ENCODE results near the gene C3orf20.

C3orf20 gene

DNA sequence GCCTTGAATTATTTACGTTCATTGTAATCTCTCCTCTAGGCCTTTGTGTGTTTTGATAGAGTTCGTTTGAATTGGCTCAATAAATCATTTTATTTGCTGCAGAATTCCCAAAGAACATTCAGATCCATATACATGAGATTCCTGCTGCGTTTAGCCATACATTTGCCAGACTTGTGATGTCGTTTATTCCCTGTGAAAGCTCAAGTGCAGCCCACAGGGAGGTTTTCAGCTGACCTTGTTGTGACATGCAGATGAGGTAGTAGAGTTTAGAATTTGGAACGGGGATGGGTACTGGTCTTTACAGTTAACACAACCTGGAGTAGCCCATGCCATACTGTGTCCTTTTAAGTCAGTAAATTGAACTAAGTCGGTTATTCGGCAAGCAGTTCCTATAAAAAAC, at the start of gene C3orf20:
C3orf20 (plus strand) TSS at position 301 of the 400 bp plus-strand sequence. CDS start 7,573 bp downstream, outside the sequence.
- Histone ChIP-seq H3K4me3 (ENCODE audit: low read depth, low read length) (no peak within 1 kb of the TSS), H3K4me1 (ENCODE audit: control insufficient read depth, insufficient read depth, low read length) (no peaks in the 10 kb centered on the region), H3K36me3 (ENCODE audit: control insufficient read depth, insufficient read depth, low read length) (peaks cover 31% of the 10 kb centered on the region), H3K27me3 (ENCODE audit: control insufficient read depth, insufficient read depth, low read length) (no peaks in the 10 kb centered on the region), H3K9ac (ENCODE audit: low read depth, low read length) (no peak within 1 kb of the TSS), H3K9me3 (ENCODE audit: control insufficient read depth, insufficient read depth, low read length) (peaks cover 2% of the 10 kb centered on the region; the same call in 1 of the 2 replicates), H3K27ac (ENCODE audit: low read depth, low read length) (no peak within 1 kb of the TSS)

DNA sequence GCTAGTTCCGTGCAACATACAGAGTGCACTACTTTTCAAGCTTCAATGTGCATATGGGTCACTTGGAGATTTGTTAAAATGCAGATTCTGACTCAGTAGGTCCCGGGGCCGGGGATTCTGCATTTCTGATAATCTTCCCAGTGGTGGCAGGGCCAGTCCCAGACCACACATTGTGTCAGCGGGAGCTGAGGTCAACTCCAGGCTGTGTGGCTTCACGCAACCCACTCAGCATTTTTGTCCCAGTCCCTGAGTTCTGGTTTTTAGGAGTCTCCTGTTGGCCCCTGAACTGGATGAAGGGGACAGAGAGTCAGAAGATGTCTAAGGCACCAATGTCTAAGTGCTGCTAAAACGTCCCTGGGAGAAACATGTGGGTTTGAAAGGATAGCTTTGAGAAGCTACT, 49.5 kb upstream of the C3orf20 start:
- Histone ChIP-seq H3K4me3 (ENCODE audit: low read depth, low read length) (no peak overlapping the region), H3K9me3 (ENCODE audit: control insufficient read depth, insufficient read depth, low read length) (no peaks in the 10 kb centered on the region), H3K27ac (ENCODE audit: low read depth, low read length) (no peak overlapping the region), H3K9ac (ENCODE audit: low read depth, low read length) (no peak overlapping the region), H3K27me3 (ENCODE audit: control insufficient read depth, insufficient read depth, low read length) (no peaks in the 10 kb centered on the region), H3K36me3 (ENCODE audit: control insufficient read depth, insufficient read depth, low read length) (no peaks in the 10 kb centered on the region), H3K4me1 (ENCODE audit: control insufficient read depth, insufficient read depth, low read length) (peaks cover 11% of the 10 kb centered on the region)

DNA sequence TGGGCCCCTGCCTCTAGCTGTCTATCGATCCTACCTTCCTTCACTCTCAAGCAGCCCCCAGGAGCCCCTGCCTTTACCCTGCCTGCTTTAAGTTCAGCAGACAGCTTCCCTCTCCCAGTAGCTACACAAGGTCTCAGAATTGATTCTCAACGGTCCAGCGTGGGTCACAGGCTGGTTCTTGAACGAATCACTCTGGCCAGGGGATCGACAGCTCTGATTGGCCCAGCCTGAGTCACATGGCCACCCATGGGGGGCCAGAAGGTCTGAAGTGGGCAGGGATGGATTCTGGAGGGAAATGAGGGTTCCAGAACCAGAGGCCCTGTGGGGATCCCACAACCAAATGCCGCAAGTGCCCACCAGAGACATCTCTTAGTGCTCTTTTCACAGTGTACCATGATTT, 47.1 kb upstream of the C3orf20 start:
- Histone ChIP-seq H3K4me3 (ENCODE audit: low read depth, low read length) (no peak overlapping the region), H3K4me1 (ENCODE audit: control insufficient read depth, insufficient read depth, low read length) (peaks cover 11% of the 10 kb centered on the region), H3K9me3 (ENCODE audit: control insufficient read depth, insufficient read depth, low read length) (no peaks in the 10 kb centered on the region), H3K27me3 (ENCODE audit: control insufficient read depth, insufficient read depth, low read length) (no peaks in the 10 kb centered on the region), H3K9ac (ENCODE audit: low read depth, low read length) (no peak overlapping the region), H3K27ac (ENCODE audit: low read depth, low read length) (no peak overlapping the region), H3K36me3 (ENCODE audit: control insufficient read depth, insufficient read depth, low read length) (no peaks in the 10 kb centered on the region)

DNA sequence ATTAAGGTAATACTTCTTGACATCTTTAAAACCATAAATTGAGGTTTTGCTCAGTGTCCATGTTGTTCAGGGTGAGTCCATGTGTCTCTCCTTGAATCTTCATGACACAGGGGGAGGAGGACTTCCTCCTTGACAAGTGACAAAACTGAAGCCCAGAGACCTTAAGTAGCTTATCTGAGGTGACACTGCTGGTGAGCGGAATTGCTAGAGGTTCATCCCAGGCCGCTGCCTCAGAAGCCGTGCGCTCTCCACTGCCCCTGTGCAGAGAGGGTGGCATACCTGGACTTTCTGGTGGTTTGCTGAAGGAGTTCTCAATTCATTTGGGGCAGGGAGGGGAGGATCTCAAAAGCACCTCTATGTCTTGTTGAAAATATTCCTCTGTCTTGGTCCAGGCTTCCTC, 46.5 kb upstream of the C3orf20 start:
- Histone ChIP-seq H3K36me3 (ENCODE audit: control insufficient read depth, insufficient read depth, low read length) (no peaks in the 10 kb centered on the region), H3K9me3 (ENCODE audit: control insufficient read depth, insufficient read depth, low read length) (no peaks in the 10 kb centered on the region), H3K9ac (ENCODE audit: low read depth, low read length) (no peak overlapping the region), H3K4me3 (ENCODE audit: low read depth, low read length) (no peak overlapping the region), H3K27me3 (ENCODE audit: control insufficient read depth, insufficient read depth, low read length) (no peaks in the 10 kb centered on the region), H3K27ac (ENCODE audit: low read depth, low read length) (no peak overlapping the region), H3K4me1 (ENCODE audit: control insufficient read depth, insufficient read depth, low read length) (peaks cover 11% of the 10 kb centered on the region)

DNA sequence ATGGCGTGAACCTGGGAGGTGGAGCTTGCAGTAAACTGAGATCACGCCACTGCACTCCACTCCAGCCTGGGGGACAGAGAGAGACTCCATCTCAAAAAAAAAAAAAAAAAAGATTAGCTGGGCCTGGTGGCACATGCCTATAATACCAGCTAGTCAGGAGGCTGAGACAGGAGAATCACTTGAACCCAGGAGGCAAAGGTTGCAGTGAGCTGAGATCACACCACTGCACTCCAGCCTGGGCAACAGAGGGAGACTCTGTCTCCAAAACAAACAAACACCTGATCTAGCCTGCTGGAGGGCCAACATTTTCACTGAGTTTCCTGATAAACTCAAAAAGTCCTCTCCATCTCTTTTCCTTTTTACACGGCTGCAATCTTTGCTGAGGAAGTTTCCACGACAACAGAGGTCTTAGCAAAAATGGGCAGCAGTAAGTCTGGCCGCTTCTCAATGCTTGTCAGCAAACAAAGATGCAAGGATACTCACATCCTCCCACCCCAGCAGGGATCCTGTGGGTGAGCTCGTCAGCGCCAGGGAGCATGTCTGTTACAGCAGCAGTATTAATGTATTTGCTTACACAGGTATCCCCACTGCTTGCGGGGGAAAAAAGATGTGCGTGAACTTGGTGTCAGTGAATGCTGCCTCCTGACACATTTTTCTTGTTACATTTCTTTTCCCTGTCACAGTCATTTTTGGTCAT, 44.4 kb upstream of the C3orf20 start:
- H3K4me3 ChIP-seq (ENCODE audit: low read depth, low read length), result no peak overlapping the region
- H3K27me3 ChIP-seq (ENCODE audit: control insufficient read depth, insufficient read depth, low read length), result no peaks in the 10 kb centered on the region
- no peak overlapping the region for H3K9ac ChIP-seq (ENCODE audit: low read depth, low read length)
- H3K9me3 ChIP-seq (ENCODE audit: control insufficient read depth, insufficient read depth, low read length), result no peaks in the 10 kb centered on the region
- no peaks in the 10 kb centered on the region for H3K36me3 ChIP-seq (ENCODE audit: control insufficient read depth, insufficient read depth, low read length)
- H3K4me1 ChIP-seq (ENCODE audit: control insufficient read depth, insufficient read depth, low read length), result peaks cover 1% of the 10 kb centered on the region; the same call in 1 of the 2 replicates
- H3K27ac ChIP-seq (ENCODE audit: low read depth, low read length), result no peak overlapping the region

DNA sequence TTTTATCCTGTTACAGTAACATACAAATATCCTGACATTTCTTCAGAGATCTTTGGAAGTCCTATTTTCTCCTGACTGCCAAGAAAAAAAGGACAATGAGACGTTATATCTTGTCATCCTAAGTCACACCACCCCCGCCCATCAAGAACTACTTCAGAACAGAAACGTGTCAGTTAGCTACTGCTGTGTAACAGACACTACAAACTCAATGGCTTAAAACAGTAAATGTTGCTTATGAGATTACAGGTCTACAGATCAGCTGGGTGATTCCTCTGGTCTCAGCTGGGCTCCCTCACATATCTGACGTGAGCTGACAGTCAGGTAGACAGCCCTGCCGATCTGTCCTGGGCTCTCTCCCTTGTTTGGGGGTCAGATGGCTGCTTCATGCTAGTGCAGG, 43.8 kb upstream of the C3orf20 start:
- H3K4me3 ChIP-seq (ENCODE audit: low read depth, low read length), result no peak overlapping the region
- H3K9ac ChIP-seq (ENCODE audit: low read depth, low read length), result no peak overlapping the region
- H3K27me3 ChIP-seq (ENCODE audit: control insufficient read depth, insufficient read depth, low read length), result peaks cover 2% of the 10 kb centered on the region; the same call in 1 of the 2 replicates
- no peaks in the 10 kb centered on the region for H3K36me3 ChIP-seq (ENCODE audit: control insufficient read depth, insufficient read depth, low read length)
- H3K27ac ChIP-seq (ENCODE audit: low read depth, low read length), result no peak overlapping the region
- H3K4me1 ChIP-seq (ENCODE audit: control insufficient read depth, insufficient read depth, low read length), result no peaks in the 10 kb centered on the region
- H3K9me3 ChIP-seq (ENCODE audit: control insufficient read depth, insufficient read depth, low read length), result no peaks in the 10 kb centered on the region

DNA sequence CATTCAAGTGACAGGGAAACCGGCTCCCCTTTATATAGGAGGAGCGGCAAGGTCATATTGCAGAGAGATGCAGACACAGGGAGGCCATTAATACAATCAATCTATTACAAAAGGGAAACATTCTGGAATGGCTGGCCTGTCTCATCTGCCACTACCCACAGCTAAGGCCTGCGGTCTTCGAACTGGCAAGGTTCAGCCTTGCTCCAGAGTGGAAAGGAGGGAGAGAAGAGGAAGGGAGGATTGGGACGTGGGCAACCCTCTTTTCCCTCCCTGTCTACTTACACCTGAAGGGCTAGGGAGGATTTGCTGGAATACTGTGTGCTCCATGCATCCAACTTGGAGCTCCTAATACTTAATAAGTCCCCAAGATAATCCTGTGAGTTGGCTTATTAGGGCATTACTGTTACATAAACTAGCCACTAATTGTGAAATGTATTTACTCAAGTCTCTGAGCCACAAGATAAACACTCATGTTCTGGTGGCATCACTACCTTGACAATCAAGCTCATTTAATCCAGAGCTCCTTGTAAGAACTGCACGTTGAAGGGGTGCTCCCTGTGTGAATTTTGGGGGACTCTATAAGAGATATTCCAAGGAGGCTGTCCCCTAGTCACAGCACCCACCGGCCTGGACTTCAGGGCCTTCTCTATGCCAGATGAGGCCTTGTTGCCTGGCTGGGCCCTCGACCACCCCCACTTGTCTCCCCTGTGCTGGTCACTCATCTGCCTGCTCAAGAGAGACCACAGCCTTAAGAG, 43.1 kb upstream of the C3orf20 start:
- H3K36me3 ChIP-seq (ENCODE audit: control insufficient read depth, insufficient read depth, low read length), result no peaks in the 10 kb centered on the region
- H3K9me3 ChIP-seq (ENCODE audit: control insufficient read depth, insufficient read depth, low read length), result no peaks in the 10 kb centered on the region
- H3K4me1 ChIP-seq (ENCODE audit: control insufficient read depth, insufficient read depth, low read length), result no peaks in the 10 kb centered on the region
- no peak overlapping the region for H3K4me3 ChIP-seq (ENCODE audit: low read depth, low read length)
- H3K9ac ChIP-seq (ENCODE audit: low read depth, low read length), result no peak overlapping the region
- H3K27ac ChIP-seq (ENCODE audit: low read depth, low read length), result no peak overlapping the region
- peaks cover 5% of the 10 kb centered on the region; the same call in 1 of the 2 replicates for H3K27me3 ChIP-seq (ENCODE audit: control insufficient read depth, insufficient read depth, low read length)

DNA sequence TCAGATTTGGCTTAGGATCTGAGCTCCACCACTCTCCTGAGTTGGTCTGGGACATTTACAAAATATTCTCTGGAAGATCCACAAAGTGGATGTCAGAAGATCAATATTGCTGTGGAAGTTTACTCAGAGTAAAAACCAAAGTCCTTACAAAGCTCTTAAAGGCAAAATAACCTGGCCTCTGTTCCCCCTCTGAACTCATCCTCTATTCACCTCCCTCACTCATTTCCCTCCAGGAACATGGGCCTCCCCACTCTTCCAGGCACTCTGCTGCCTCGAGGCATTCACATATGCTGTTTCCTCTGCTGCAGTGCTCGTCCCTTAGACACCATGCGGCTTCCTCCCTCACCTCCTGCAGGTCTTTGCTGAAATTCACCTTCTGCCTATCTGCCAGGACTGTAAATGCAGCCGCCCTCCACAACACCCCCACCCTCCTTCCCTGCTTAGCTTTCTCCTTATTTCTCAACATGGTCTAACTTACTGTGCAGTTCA, 42.5 kb upstream of the C3orf20 start:
- Histone ChIP-seq H3K4me1 (ENCODE audit: control insufficient read depth, insufficient read depth, low read length) (no peaks in the 10 kb centered on the region), H3K36me3 (ENCODE audit: control insufficient read depth, insufficient read depth, low read length) (no peaks in the 10 kb centered on the region), H3K27ac (ENCODE audit: low read depth, low read length) (no peak overlapping the region), H3K4me3 (ENCODE audit: low read depth, low read length) (no peak overlapping the region), H3K9ac (ENCODE audit: low read depth, low read length) (no peak overlapping the region), H3K27me3 (ENCODE audit: control insufficient read depth, insufficient read depth, low read length) (peaks cover 5% of the 10 kb centered on the region; the same call in 1 of the 2 replicates), H3K9me3 (ENCODE audit: control insufficient read depth, insufficient read depth, low read length) (no peaks in the 10 kb centered on the region)

DNA sequence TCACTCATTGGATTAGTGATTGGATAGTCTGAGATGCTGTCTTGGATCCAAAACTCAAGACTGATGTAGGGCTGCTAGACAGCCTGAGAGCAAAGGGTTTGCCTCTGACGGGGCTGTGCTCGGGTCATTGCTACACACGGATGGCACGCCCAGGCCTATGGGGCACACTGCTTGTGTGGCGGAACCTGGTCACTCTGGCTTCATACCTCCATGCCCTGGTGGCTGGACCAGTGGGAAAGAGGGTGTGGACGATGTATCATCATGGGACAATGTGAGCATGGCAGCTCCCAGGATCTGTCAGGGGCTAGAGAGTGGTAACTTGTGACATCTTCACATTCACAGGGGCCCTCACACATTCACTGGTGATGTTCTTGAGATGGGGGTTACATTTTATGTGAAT, 41.5 kb upstream of the C3orf20 start:
- no peaks in the 10 kb centered on the region for H3K36me3 ChIP-seq (ENCODE audit: control insufficient read depth, insufficient read depth, low read length)
- no peaks in the 10 kb centered on the region for H3K4me1 ChIP-seq (ENCODE audit: control insufficient read depth, insufficient read depth, low read length)
- H3K9me3 ChIP-seq (ENCODE audit: control insufficient read depth, insufficient read depth, low read length), result no peaks in the 10 kb centered on the region
- peaks cover 5% of the 10 kb centered on the region; the same call in 1 of the 2 replicates for H3K27me3 ChIP-seq (ENCODE audit: control insufficient read depth, insufficient read depth, low read length)
- H3K9ac ChIP-seq (ENCODE audit: low read depth, low read length), result no peak overlapping the region
- H3K4me3 ChIP-seq (ENCODE audit: low read depth, low read length), result no peak overlapping the region
- H3K27ac ChIP-seq (ENCODE audit: low read depth, low read length), result no peak overlapping the region

DNA sequence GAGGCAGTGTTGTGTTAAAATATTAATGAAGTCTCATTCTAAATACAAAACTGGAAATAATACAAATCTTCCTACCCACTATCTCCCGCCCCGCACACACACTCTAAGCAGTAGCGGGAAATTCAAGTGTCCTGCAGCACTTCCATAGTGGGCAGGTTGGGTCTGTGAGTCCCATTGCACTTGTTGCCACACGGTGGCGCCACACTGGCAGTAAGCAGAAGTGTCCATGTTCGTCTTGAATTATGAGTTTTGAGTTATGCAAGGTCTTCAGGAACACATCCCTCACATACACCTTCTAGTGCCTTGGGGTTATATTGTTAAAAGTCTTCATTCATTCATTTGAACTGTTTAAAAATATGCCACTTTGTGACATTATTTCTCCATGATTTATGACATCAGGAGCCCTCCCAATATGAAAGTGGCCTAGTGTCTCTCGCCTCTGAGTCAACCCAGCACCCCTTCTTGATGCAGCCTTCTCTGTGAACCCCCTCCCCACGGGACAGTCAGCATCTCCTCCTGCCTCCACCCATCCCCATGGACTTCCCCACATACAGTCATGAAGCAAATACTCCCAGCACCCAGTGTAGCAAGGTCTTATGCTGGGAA, 41.0 kb upstream of the C3orf20 start:
- H3K27ac ChIP-seq (ENCODE audit: low read depth, low read length), result no peak overlapping the region
- H3K9ac ChIP-seq (ENCODE audit: low read depth, low read length), result no peak overlapping the region
- no peaks in the 10 kb centered on the region for H3K36me3 ChIP-seq (ENCODE audit: control insufficient read depth, insufficient read depth, low read length)
- no peaks in the 10 kb centered on the region for H3K9me3 ChIP-seq (ENCODE audit: control insufficient read depth, insufficient read depth, low read length)
- no peaks in the 10 kb centered on the region for H3K4me1 ChIP-seq (ENCODE audit: control insufficient read depth, insufficient read depth, low read length)
- H3K4me3 ChIP-seq (ENCODE audit: low read depth, low read length), result no peak overlapping the region
- H3K27me3 ChIP-seq (ENCODE audit: control insufficient read depth, insufficient read depth, low read length), result peaks cover 5% of the 10 kb centered on the region; the same call in 1 of the 2 replicates
